ENCODE data around the gene MARCHF3.

GRCh38 chr5:127051591-127051990 is 21.2 kb upstream of the MARCHF3 start:
- TF ChIP-seq EP300 (IDR thresholded peaks at IDR 0.05) (no peak), FOSB (CRISPR knock-in tag; IDR thresholded peaks at IDR 0.05) (no peak), USF2 (IDR thresholded peaks at IDR 0.05) (no peak), CTCF (IDR thresholded peaks at IDR 0.05) (no peak), POLR2A (IDR thresholded peaks at IDR 0.05; ENCODE audit: low read length) (no peak), CBX2 (IDR thresholded peaks at IDR 0.05; ENCODE audit: borderline replicate concordance, low read depth) (no peak), RAD21 (conservative IDR thresholded peaks at IDR 0.05 in 1 of 2, IDR thresholded peaks at IDR 0.05 in 1 of 2) (no peak), CEBPB (IDR thresholded peaks at IDR 0.05) (no peak), ELK1 (IDR thresholded peaks at IDR 0.05; ENCODE audit: low read depth, low read length) (no peak), PHF8 (IDR thresholded peaks at IDR 0.05; ENCODE audit: borderline replicate concordance, low read depth) (no peak), POLR2AphosphoS2 (conservative IDR thresholded peaks at IDR 0.05; ENCODE audit: low read length) (no peak)

All from A549 (cell line).